ENCODE data around the gene ADAMTS13.
A peak's percentile ranks its signal among the peaks of the same experiment; 100 is the strongest.

Gene ADAMTS13

GRCh38 chr9:133506653-133507038, 84.5 kb downstream of the ADAMTS13 start:
- Mint-ChIP-seq H3K4me3 (no peak overlapping the region), H3K4me1 (peaks cover 40% of the 10 kb centered on the region), H3K27ac (peak overlapping the region in 1 of 3 experiments; percentile 29), H3K27me3 (ENCODE audit: low read depth) (no peaks in the 10 kb centered on the region), H3K9me3 (peaks cover 18% of the 10 kb centered on the region), H3K36me3 (ENCODE audit: low read depth) (peaks cover 9% of the 10 kb centered on the region)
- no peak for TF ChIP-seq CTCF (IDR thresholded peaks at IDR 0.05; ENCODE audit: unreplicated experiment in 3 of 3)

GRCh38 chr9:133507246-133507965, 85.2 kb downstream of the ADAMTS13 start:
- Mint-ChIP-seq H3K9me3 (peaks cover 10% of the 10 kb centered on the region), H3K4me1 (peaks cover 37% of the 10 kb centered on the region), H3K4me3 (no peak overlapping the region), H3K27ac (peak overlapping the region in 2 of 3 experiments; percentile 54 to 59), H3K27me3 (ENCODE audit: low read depth) (no peaks in the 10 kb centered on the region), H3K36me3 (ENCODE audit: low read depth) (peaks cover 3% of the 10 kb centered on the region)
- no peak for TF ChIP-seq CTCF (IDR thresholded peaks at IDR 0.05; ENCODE audit: unreplicated experiment in 3 of 3)

GRCh38 chr9:133508046-133508445, 85.9 kb downstream of the ADAMTS13 start:
- peaks cover 37% of the 10 kb centered on the region for H3K4me1 Mint-ChIP-seq
- H3K4me3 Mint-ChIP-seq, result no peak overlapping the region
- H3K9me3 Mint-ChIP-seq, result peaks cover 7% of the 10 kb centered on the region
- H3K36me3 Mint-ChIP-seq (ENCODE audit: low read depth), result no peaks in the 10 kb centered on the region
- no peak overlapping the region for H3K27ac Mint-ChIP-seq
- no peaks in the 10 kb centered on the region for H3K27me3 Mint-ChIP-seq (ENCODE audit: low read depth)
- no peak for TF ChIP-seq CTCF (IDR thresholded peaks at IDR 0.05; ENCODE audit: unreplicated experiment in 3 of 3)

Data from nephron (organoid).